ENCODE results near the gene ACTR3C. TPM values are rescaled to one million over a fixed set of nuclear protein-coding genes. Genes with fewer than 3 reads are reported as not detected.

ACTR3C gene
- total RNA-seq, 1 experiment from 2014 or later = 3.6 TPM

DNA sequence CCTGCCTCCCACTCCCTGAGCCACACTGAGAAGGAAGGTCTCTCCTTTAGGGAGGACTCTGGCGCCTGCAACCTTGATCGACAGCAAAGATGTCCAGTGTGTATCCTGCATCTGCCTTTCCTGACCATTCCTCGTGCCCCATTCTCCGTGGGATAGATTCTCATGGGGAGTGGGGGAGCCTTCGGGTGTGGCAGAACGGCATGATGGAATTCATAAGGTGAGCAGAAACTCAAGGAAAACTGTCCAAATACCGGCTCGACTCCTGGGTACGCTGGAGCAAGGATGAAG lies 18.7 kb upstream of the ACTR3C start:
- Mint-ChIP-seq H3K4me1 (ENCODE audit: insufficient read depth, unreplicated experiment) (no peaks in the 10 kb centered on the region), H3K36me3 (ENCODE audit: insufficient read depth, unreplicated experiment) (peaks cover 5% of the 10 kb centered on the region), H3K27me3 (ENCODE audit: insufficient read depth, unreplicated experiment) (peaks cover 15% of the 10 kb centered on the region), H3K4me3 (ENCODE audit: unreplicated experiment) (no peak overlapping the region), H3K27ac (ENCODE audit: low read depth, unreplicated experiment) (no peak overlapping the region), H3K9me3 (ENCODE audit: unreplicated experiment) (peaks cover 12% of the 10 kb centered on the region)
- ChIA-PET CTCF (no interaction called here), POLR2A (no interaction called here)
- no peak for DNase-seq (ENCODE audit: unreplicated experiment)
- intact Hi-C loops (cut with micrococcal nuclease) = no loop called here
- no peak for TF ChIP-seq CTCF (IDR thresholded peaks at IDR 0.05; ENCODE audit: unreplicated experiment)
- no TSS peak for BruUV-seq (replicated peaks)

- no TSS peak for BruUV-seq (replicated peaks)
- DNase-seq (ENCODE audit: unreplicated experiment) = no peak
- no peak within 1 kb of the TSS for H3K27ac Mint-ChIP-seq (ENCODE audit: low read depth, unreplicated experiment)
- intact Hi-C loops (cut with micrococcal nuclease) = no loop called here
- peaks cover 10% of the 10 kb centered on the region for H3K27me3 Mint-ChIP-seq (ENCODE audit: insufficient read depth, unreplicated experiment)
- POLR2A ChIA-PET = no interaction called here
- H3K36me3 Mint-ChIP-seq (ENCODE audit: insufficient read depth, unreplicated experiment) = peaks cover 5% of the 10 kb centered on the region
- H3K9me3 Mint-ChIP-seq (ENCODE audit: unreplicated experiment) = peaks cover 11% of the 10 kb centered on the region
- H3K4me1 Mint-ChIP-seq (ENCODE audit: insufficient read depth, unreplicated experiment) = no peaks in the 10 kb centered on the region
- no peak for TF ChIP-seq CTCF (IDR thresholded peaks at IDR 0.05; ENCODE audit: unreplicated experiment)
- CTCF ChIA-PET = no interaction called here
- H3K4me3 Mint-ChIP-seq (ENCODE audit: unreplicated experiment) = no peak within 1 kb of the TSS
Measured at GRCh38 chr7:150341263-150342120, 18.1 kb upstream of the ACTR3C start, which contains the start of gene RARRES2. RARRES2 (minus strand) TSS chr7:150341629; CDS start chr7:150340609, 1,020 bp downstream.

GRCh38 chr7:150340875-150341262 lies 17.5 kb upstream of the ACTR3C start:
- Mint-ChIP-seq H3K27me3 (ENCODE audit: insufficient read depth, unreplicated experiment) (peaks cover 3% of the 10 kb centered on the region), H3K4me1 (ENCODE audit: insufficient read depth, unreplicated experiment) (no peaks in the 10 kb centered on the region), H3K36me3 (ENCODE audit: insufficient read depth, unreplicated experiment) (peaks cover 5% of the 10 kb centered on the region), H3K4me3 (ENCODE audit: unreplicated experiment) (no peak overlapping the region), H3K9me3 (ENCODE audit: unreplicated experiment) (peaks cover 6% of the 10 kb centered on the region), H3K27ac (ENCODE audit: low read depth, unreplicated experiment) (no peak overlapping the region)
- no TSS peak for BruUV-seq (replicated peaks)
- intact Hi-C loops (cut with micrococcal nuclease) = no loop called here
- no peak for TF ChIP-seq CTCF (IDR thresholded peaks at IDR 0.05; ENCODE audit: unreplicated experiment)
- DNase-seq (ENCODE audit: unreplicated experiment) = no peak
- POLR2A ChIA-PET = no interaction called here
- CTCF ChIA-PET = no interaction called here

GRCh38 chr7:150340024-150340749 lies 16.8 kb upstream of the ACTR3C start:
- no peak for TF ChIP-seq CTCF (IDR thresholded peaks at IDR 0.05; ENCODE audit: unreplicated experiment)
- no peak overlapping the region for H3K27ac Mint-ChIP-seq (ENCODE audit: low read depth, unreplicated experiment)
- no peak for DNase-seq (ENCODE audit: unreplicated experiment)

More at GRCh38 chr7:150340024-150340749, 16.8 kb upstream of the ACTR3C start:
- CTCF ChIA-PET = interaction anchor here (0.6 to 1.0 kb wide), 2 partner anchors 14 to 16 kb away, joined by 3 to 7 read pairs; no protein-coding TSS in a partner anchor
- H3K9me3 Mint-ChIP-seq (ENCODE audit: unreplicated experiment) = peaks cover 6% of the 10 kb centered on the region
- no peak overlapping the region for H3K4me3 Mint-ChIP-seq (ENCODE audit: unreplicated experiment)
- BruUV-seq (replicated peaks) = no TSS peak
- no peaks in the 10 kb centered on the region for H3K4me1 Mint-ChIP-seq (ENCODE audit: insufficient read depth, unreplicated experiment)
- POLR2A ChIA-PET = no interaction called here
- intact Hi-C loops (cut with micrococcal nuclease) = no loop called here
- no peaks in the 10 kb centered on the region for H3K27me3 Mint-ChIP-seq (ENCODE audit: insufficient read depth, unreplicated experiment)
- peaks cover 5% of the 10 kb centered on the region for H3K36me3 Mint-ChIP-seq (ENCODE audit: insufficient read depth, unreplicated experiment)

Data from MCF 10A (cell line).